Measurements from ENCODE around the gene AFAP1.

DNA sequence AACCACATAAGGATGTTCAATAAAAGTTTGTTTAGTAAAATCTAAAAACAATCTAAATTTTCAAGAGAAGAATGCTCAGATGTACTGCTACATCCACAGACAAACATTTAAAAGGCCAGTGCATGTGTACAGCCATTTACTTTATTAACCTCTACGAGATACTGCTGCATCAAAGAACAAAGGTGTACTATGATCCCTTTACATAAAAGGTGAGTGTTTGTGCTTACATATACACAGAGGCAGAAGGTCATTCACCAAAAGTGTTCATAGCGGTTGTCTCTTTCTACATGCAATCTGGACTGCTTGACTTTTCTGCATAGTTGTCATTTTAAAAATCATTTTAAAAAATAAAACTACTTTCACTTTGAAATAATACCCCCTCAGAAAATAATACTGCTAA lies 81.7 kb downstream of the AFAP1 start:
- TF ChIP-seq POLR2AphosphoS5 (IDR thresholded peaks at IDR 0.05; ENCODE audit: low read depth, low read length): no peak
- no peak for TF ChIP-seq REST (IDR thresholded peaks at IDR 0.05; ENCODE audit: insufficient read depth in 1 of 2, low read depth in 2 of 2, low read length in 2 of 2)

All from PFSK-1 (cell line).